Limb (tissue), 2 donors: ENCODE results near the gene C1orf232.

Source experiments
- DNase-seq, 2 donors: peaks; one replicate each; pipeline ENCODE4 v3.0.0-alpha.2; 2016; ENCODE audit errors: extremely low spot score in 2 of 2

C1orf232 gene

GRCh38 chr1:26168410-26169197 lies at the start of gene C1orf232:
TSS of gene C1orf232 (minus strand) at chr1:26168963. CDS start at chr1:26168499, 464 bp downstream.
- DNase-seq: no peak

- DNase-seq: no peak
Measured at GRCh38 chr1:26215246-26215645, 46.5 kb upstream of the C1orf232 start.

- DNase-seq: no peak
Measured at GRCh38 chr1:26213335-26213905, 44.7 kb upstream of the C1orf232 start.

GRCh38 chr1:26212726-26213125 lies 44.0 kb upstream of the C1orf232 start:
- no peak for DNase-seq

- no peak for DNase-seq
Measured at GRCh38 chr1:26210147-26210870, 41.5 kb upstream of the C1orf232 start.

- DNase-seq: no peak
Measured at GRCh38 chr1:26203642-26204318, 35.0 kb upstream of the C1orf232 start.

- no peak for DNase-seq
Measured at GRCh38 chr1:26200413-26200812, 31.6 kb upstream of the C1orf232 start.

- DNase-seq: no peak
Measured at GRCh38 chr1:26197813-26198212, 29.1 kb upstream of the C1orf232 start.

GRCh38 chr1:26197301-26197700 lies 28.5 kb upstream of the C1orf232 start:
- no peak for DNase-seq

GRCh38 chr1:26195805-26196204 lies 27.0 kb upstream of the C1orf232 start:
- DNase-seq: no peak

GRCh38 chr1:26191739-26192138 lies 23.0 kb upstream of the C1orf232 start:
- DNase-seq: no peak

GRCh38 chr1:26190373-26190987 lies 21.7 kb upstream of the C1orf232 start, which contains the start of gene CATSPER4:
TSS of gene CATSPER4 (plus strand) at chr1:26190602. CDS start at chr1:26190628, 26 bp downstream.
- DNase-seq: no peak

GRCh38 chr1:26189751-26190275 lies 21.1 kb upstream of the C1orf232 start:
- no peak for DNase-seq

GRCh38 chr1:26189331-26189730 lies 20.6 kb upstream of the C1orf232 start:
- DNase-seq: no peak

GRCh38 chr1:26188477-26188876 lies 19.7 kb upstream of the C1orf232 start:
- DNase-seq: no peak

GRCh38 chr1:26187882-26188281 lies 19.1 kb upstream of the C1orf232 start:
- no peak for DNase-seq

GRCh38 chr1:26184883-26185282 lies 16.1 kb upstream of the C1orf232 start:
- no peak for DNase-seq

GRCh38 chr1:26184086-26184485 lies 15.3 kb upstream of the C1orf232 start:
- DNase-seq: no peak

GRCh38 chr1:26182383-26182696 lies 13.6 kb upstream of the C1orf232 start:
- DNase-seq: no peak

GRCh38 chr1:26181586-26182382 lies 13.0 kb upstream of the C1orf232 start:
- no peak for DNase-seq
